ENCODE measurements around the gene C4orf51.
"Not testable (repeated sequence)": the region's sequence is repeated elsewhere in the genome, so short reads cannot be mapped to it uniquely, and the experiment has no call there.

The C4orf51 gene

GRCh38 chr4:145679991-145680455, at the start of gene C4orf51:
Gene C4orf51 (plus strand): TSS chr4:145680146. CDS start chr4:145680204, 58 bp downstream.
- DNase-seq = peak; percentile 78

GRCh38 chr4:145635117-145635516, 44.8 kb upstream of the C4orf51 start:
- no peak for DNase-seq

- DNase-seq = no peak
Measured at GRCh38 chr4:145635630-145636029, 44.3 kb upstream of the C4orf51 start.

- DNase-seq = no peak
Measured at GRCh38 chr4:145639186-145639698, 40.7 kb upstream of the C4orf51 start.

GRCh38 chr4:145640236-145640635, 39.7 kb upstream of the C4orf51 start:
- DNase-seq = peak; percentile 75

GRCh38 chr4:145643295-145643694, 36.7 kb upstream of the C4orf51 start:
- DNase-seq = no peak

GRCh38 chr4:145644699-145645098, 35.2 kb upstream of the C4orf51 start:
- DNase-seq = no peak

- DNase-seq = no peak
Measured at GRCh38 chr4:145656156-145656555, 23.8 kb upstream of the C4orf51 start.

- no peak for DNase-seq
Measured at GRCh38 chr4:145660064-145660463, 19.9 kb upstream of the C4orf51 start.

- DNase-seq = no peak
Measured at GRCh38 chr4:145663194-145663593, 16.8 kb upstream of the C4orf51 start.

GRCh38 chr4:145665773-145666172, 14.2 kb upstream of the C4orf51 start:
- peak; percentile 3 for DNase-seq

GRCh38 chr4:145670422-145670821, 9.5 kb upstream of the C4orf51 start:
- no peak for DNase-seq

GRCh38 chr4:145679520-145679919, 426 bp upstream of the C4orf51 start:
- DNase-seq = peak; percentile 90

GRCh38 chr4:145680902-145681301, 956 bp downstream of the C4orf51 start:
- DNase-seq = no peak

GRCh38 chr4:145681518-145681917, 1.6 kb downstream of the C4orf51 start:
- DNase-seq = no peak

GRCh38 chr4:145681956-145682355, 2.0 kb downstream of the C4orf51 start:
- peak; percentile 42 for DNase-seq

- no peak for DNase-seq
Measured at GRCh38 chr4:145686991-145687390, 7.0 kb downstream of the C4orf51 start.

GRCh38 chr4:145690610-145691009, 10.7 kb downstream of the C4orf51 start:
- DNase-seq = no peak

GRCh38 chr4:145691416-145691815, 11.5 kb downstream of the C4orf51 start:
- not testable (repeated sequence) for DNase-seq

- peak; percentile 7 for DNase-seq
Measured at GRCh38 chr4:145694929-145695328, 15.0 kb downstream of the C4orf51 start.

GRCh38 chr4:145697332-145697731, 17.4 kb downstream of the C4orf51 start:
- DNase-seq = no peak

GRCh38 chr4:145698507-145698906, 18.6 kb downstream of the C4orf51 start:
- DNase-seq = no peak

GRCh38 chr4:145703850-145704497, 24.0 kb downstream of the C4orf51 start:
- no peak for DNase-seq

GRCh38 chr4:145709336-145709735, 29.4 kb downstream of the C4orf51 start:
- DNase-seq = no peak

GRCh38 chr4:145709843-145710242, 29.9 kb downstream of the C4orf51 start:
- DNase-seq = peak; percentile 97

Measured in fibroblast of skin of right biceps (primary cell).